ENCODE data around the gene ST8SIA4. TPM values are rescaled to one million over a fixed set of nuclear protein-coding genes. Genes with fewer than 3 reads are reported as not detected.

The ST8SIA4 gene
- total and polyA plus RNA-seq, 2 donors (not counting 1 experiment from before 2014, with no cell fraction given), result 9.5 to 42.6 TPM

- whole genome bisulfite sequencing (ENCODE audit: insufficient coverage), result 35% methylated on average over 3 of the region's 4 CpGs
- Histone ChIP-seq H3K4me2 (replicated peaks; ENCODE audit: low read depth, low read length, poor library complexity, severe bottlenecking) (peak overlapping the region; percentile 63), H3K79me2 (ENCODE audit: control insufficient read depth, insufficient read depth, low read length) (no peaks in the 10 kb centered on the region), H3K9me3 (ENCODE audit: control extremely low read depth in 1 of 3, control insufficient read depth in 2 of 3, insufficient read depth in 1 of 3, low read length in 2 of 3) (no peaks in the 10 kb centered on the region), H3K36me3 (replicated peaks in 1 of 2; ENCODE audit: control extremely low read depth in 1 of 2, control insufficient read depth in 1 of 2, extremely low read depth in 1 of 2, insufficient read depth in 2 of 2, low read length in 1 of 2) (no peaks in the 10 kb centered on the region), H2AFZ (ENCODE audit: insufficient read depth, low read depth, low read length, poor library complexity, severe bottlenecking) (no peak overlapping the region), H3K9ac (ENCODE audit: low read length) (peak overlapping the region; percentile 16), H3K4me3 (ENCODE audit: control extremely low read depth in 1 of 5, extremely low read depth in 1 of 5, insufficient read depth in 1 of 5, low read depth in 2 of 5, low read length in 4 of 5) (peak overlapping the region in 2 of 5 experiments; percentile 5 to 28), H3K27me3 (replicated peaks in 1 of 4; ENCODE audit: control extremely low read depth in 1 of 4, control insufficient read depth in 3 of 4, insufficient read depth in 4 of 4, low read length in 3 of 4) (no peaks in the 10 kb centered on the region), H3K4me1 (ENCODE audit: control insufficient read depth in 2 of 2, insufficient read depth in 2 of 2, low read length in 2 of 2) (peaks cover 32 to 37% of the 10 kb centered on the region in 2 donors), H3K27ac (ENCODE audit: low read length in 2 of 2) (peak overlapping the region; percentile 44 to 60), H4K20me1 (ENCODE audit: control insufficient read depth, insufficient read depth, low read length, poor library complexity, severe bottlenecking) (no peaks in the 10 kb centered on the region)
- Mint-ChIP-seq H3K4me3 (peak overlapping the region; percentile 32), H3K4me1 (peaks cover 52% of the 10 kb centered on the region), H3K9me3 (ENCODE audit: insufficient read depth) (no peaks in the 10 kb centered on the region), H3K27me3 (no peaks in the 10 kb centered on the region), H3K27ac (peak overlapping the region; percentile 47)
- ChIA-PET CTCF (interaction anchor here (0.9 to 7.4 kb wide), 3 partner anchors 10 to 125 kb away, joined by 3 to 92 read pairs (median 3); partner anchors contain the start of gene ST8SIA4), POLR2A (interaction anchor here (0.9 kb wide), 1 partner anchor 126 kb away, joined by 4 read pairs; no protein-coding TSS in a partner anchor)
- no peak for TF ChIP-seq CTCF (IDR thresholded peaks at IDR 0.05)
- no peak for TF ChIP-seq EZH2 (IDR thresholded peaks at IDR 0.05; ENCODE audit: borderline replicate concordance, insufficient read depth, low read depth, low read length, poor library complexity, severe bottlenecking)
- DNase-seq (peak; percentile 79), ATAC-seq (ENCODE audit: low read depth) (peak; percentile 62)
- intact Hi-C loops (cut with micrococcal nuclease), result loop anchor here (1.0 to 5.0 kb wide), 3 partner anchors 65 to 240 kb away; partner anchors contain the start of gene FAM174A
Measured at GRCh38 chr5:100777680-100778300, 125.3 kb downstream of the ST8SIA4 start.

DNA sequence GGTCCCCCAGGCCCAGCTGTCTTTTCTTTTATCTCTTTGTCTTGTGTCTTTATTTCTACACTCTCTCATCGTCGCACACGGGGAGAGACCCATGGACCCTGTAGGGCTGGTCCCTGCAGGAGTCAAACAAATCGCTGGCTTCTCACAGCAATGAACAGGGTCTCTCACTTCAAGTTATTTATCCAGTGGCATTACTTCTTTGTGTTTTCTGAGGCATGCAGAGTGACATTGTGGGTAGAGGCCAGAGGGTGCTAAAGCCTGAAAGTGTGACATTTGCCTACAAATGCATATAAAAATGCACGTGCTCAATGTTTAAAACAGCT is 127.6 kb downstream of the ST8SIA4 start:
- CTCF ChIA-PET, result interaction anchor here (0.9 to 7.4 kb wide), 7 partner anchors 15 to 270 kb away, joined by 3 to 92 read pairs (median 4); partner anchors contain the start of gene ST8SIA4
- intact Hi-C loops (cut with micrococcal nuclease), result loop anchor here (5.0 kb wide), 2 partner anchors 67 to 238 kb away; partner anchors contain the start of gene FAM174A
- H3K27ac ChIP-seq (ENCODE audit: low read length in 2 of 2), result no peak overlapping the region
- H3K27ac Mint-ChIP-seq, result peak overlapping the region; percentile 50
- no peak for TF ChIP-seq CTCF (IDR thresholded peaks at IDR 0.05)
- no peak for TF ChIP-seq EZH2 (IDR thresholded peaks at IDR 0.05; ENCODE audit: borderline replicate concordance, insufficient read depth, low read depth, low read length, poor library complexity, severe bottlenecking)
- no peaks in the 10 kb centered on the region for H3K36me3 ChIP-seq (replicated peaks in 1 of 2; ENCODE audit: control extremely low read depth in 1 of 2, control insufficient read depth in 1 of 2, extremely low read depth in 1 of 2, insufficient read depth in 2 of 2, low read length in 1 of 2)
- no peaks in the 10 kb centered on the region for H3K27me3 ChIP-seq (replicated peaks in 1 of 4; ENCODE audit: control extremely low read depth in 1 of 4, control insufficient read depth in 3 of 4, insufficient read depth in 4 of 4, low read length in 3 of 4)
- H4K20me1 ChIP-seq (ENCODE audit: control insufficient read depth, insufficient read depth, low read length, poor library complexity, severe bottlenecking), result no peaks in the 10 kb centered on the region
- H3K9me3 Mint-ChIP-seq (ENCODE audit: insufficient read depth), result no peaks in the 10 kb centered on the region
- DNase-seq, result no peak
- peak overlapping the region; percentile 30 for H3K4me3 Mint-ChIP-seq
- H2AFZ ChIP-seq (ENCODE audit: insufficient read depth, low read depth, low read length, poor library complexity, severe bottlenecking), result no peak overlapping the region
- no peak for ATAC-seq (ENCODE audit: low read depth)
- H3K4me2 ChIP-seq (replicated peaks; ENCODE audit: low read depth, low read length, poor library complexity, severe bottlenecking), result peak overlapping the region; percentile 11
- 69% methylated on average over 3 of the region's 5 CpGs for WGBS (ENCODE audit: insufficient coverage)
- POLR2A ChIA-PET, result interaction anchor here (0.9 kb wide), 2 partner anchors 76 to 126 kb away, joined by 5 read pairs; no protein-coding TSS in a partner anchor
- no peaks in the 10 kb centered on the region for H3K27me3 Mint-ChIP-seq
- peaks cover 45% of the 10 kb centered on the region for H3K4me1 Mint-ChIP-seq
- no peak overlapping the region for H3K4me3 ChIP-seq (ENCODE audit: control extremely low read depth in 1 of 5, extremely low read depth in 1 of 5, insufficient read depth in 1 of 5, low read depth in 2 of 5, low read length in 4 of 5)
- H3K9ac ChIP-seq (ENCODE audit: low read length), result no peak overlapping the region
- peaks cover 29 to 31% of the 10 kb centered on the region in 2 donors for H3K4me1 ChIP-seq (ENCODE audit: control insufficient read depth in 2 of 2, insufficient read depth in 2 of 2, low read length in 2 of 2)
- H3K9me3 ChIP-seq (ENCODE audit: control extremely low read depth in 1 of 3, control insufficient read depth in 2 of 3, insufficient read depth in 1 of 3, low read length in 2 of 3), result no peaks in the 10 kb centered on the region
- H3K79me2 ChIP-seq (ENCODE audit: control insufficient read depth, insufficient read depth, low read length), result no peaks in the 10 kb centered on the region

Data from B cell (primary cell).